OCI-LY1 (cell line): ENCODE measurements around the gene ARMCX5.

ENCODE experiments used
- H2AFZ ChIP-seq: fragments of 200-600 bp; sonication (generic), shearing (Covaris generic); 2 replicates; pipeline ENCODE4 v1.6.0; 2014; ENCODE audit warnings: antibody characterized with exemption, mild to moderate bottlenecking, low read length
- H3F3A ChIP-seq: fragments of 200-600 bp; sonication (generic), shearing (Covaris generic); 2 replicates; pipeline ENCODE4 v1.6.0; 2014; ENCODE audit warnings: mild to moderate bottlenecking, antibody characterized with exemption, low read length, moderate library complexity; ENCODE audit not compliant: insufficient read depth
- H3K27ac ChIP-seq: fragments of 200-600 bp; sonication (generic); 2 replicates; pipeline ENCODE4 v1.5.1; 2014; ENCODE audit warnings: low read length, mixed run types, mild to moderate bottlenecking, low read depth; ENCODE audit not compliant: poor library complexity, severe bottlenecking
- H3K27me3 ChIP-seq: fragments of 200-600 bp; sonication (generic); 2 replicates; pipeline ENCODE4 v1.6.0; 2014; ENCODE audit warnings: antibody characterized with exemption, mild to moderate bottlenecking, low read length, moderate library complexity; ENCODE audit not compliant: insufficient read depth
- H3K36me3 ChIP-seq: fragments of 200-600 bp; sonication (generic); 2 replicates; pipeline ENCODE4 v1.6.1; 2014; ENCODE audit warnings: mild to moderate bottlenecking, antibody characterized with exemption, low read length, moderate library complexity, mixed read lengths; ENCODE audit not compliant: insufficient read depth
- H3K4me1 ChIP-seq: fragments of 200-600 bp; sonication (generic); 2 replicates; pipeline ENCODE4 v1.5.1; 2014; ENCODE audit warnings: mild to moderate bottlenecking, low read length, moderate library complexity; ENCODE audit not compliant: insufficient read depth, severe bottlenecking
- H3K4me2 ChIP-seq: fragments of 200-600 bp; sonication (generic), shearing (Covaris generic); 2 replicates; pipeline ENCODE4 v1.6.1; 2014; ENCODE audit warnings: low read length
- H3K4me3 ChIP-seq: fragments of 200-600 bp; sonication (generic); 2 replicates; pipeline ENCODE4 v1.5.1; 2014; ENCODE audit warnings: low read length, low read depth, mild to moderate bottlenecking, mixed read lengths; ENCODE audit not compliant: poor library complexity, severe bottlenecking
- H3K79me2 ChIP-seq: fragments of 200-600 bp; shearing (Covaris generic); 2 replicates; pipeline ENCODE4 v1.6.1; 2016; ENCODE audit warnings: mixed run types, low read length, mixed read lengths; ENCODE audit not compliant: insufficient read depth
- H3K9ac ChIP-seq: fragments of 200-600 bp; sonication (generic), shearing (Covaris generic); 2 replicates; pipeline ENCODE4 v1.6.1; 2014; ENCODE audit warnings: mild to moderate bottlenecking, low read length, mixed read lengths
- H3K9me2 ChIP-seq: fragments of 200-600 bp; sonication (generic), shearing (Covaris generic); 2 replicates; pipeline ENCODE4 v1.6.1; 2014; ENCODE audit warnings: low read depth, mild to moderate bottlenecking, low read length, mixed read lengths
- H3K9me3 ChIP-seq: fragments of 200-600 bp; shearing (Covaris generic); 2 replicates; pipeline ENCODE4 v1.6.1; 2014; ENCODE audit warnings: low read length, mixed read lengths
- H4K20me1 ChIP-seq: fragments of 200-600 bp; sonication (generic), shearing (Covaris generic); 2 replicates; pipeline ENCODE4 v1.6.0; 2016; ENCODE audit warnings: mild to moderate bottlenecking, low read length; ENCODE audit not compliant: insufficient read depth
- CTCF ChIP-seq: fragments of 200-600 bp; sonication (generic), shearing (Covaris generic); IDR thresholded peaks from 2 replicates; pipeline ENCODE4 v1.5.1; 2017; ENCODE audit warnings: mild to moderate bottlenecking, antibody characterized with exemption, low read length, moderate library complexity, mixed read lengths
- EZH2 ChIP-seq: fragments of 200-600 bp; sonication (generic), shearing (Covaris generic); IDR thresholded peaks from 2 replicates; pipeline ENCODE4 v1.8.0; 2017; ENCODE audit warnings: borderline replicate concordance, mixed run types, mild to moderate bottlenecking, antibody characterized with exemption, low read length, moderate library complexity, mixed read lengths

The ARMCX5 gene

GRCh38 chrX:102580891-102581290, 18.4 kb upstream of the ARMCX5 start:
- no peak for TF ChIP-seq CTCF
- no peak for TF ChIP-seq EZH2
- no peak overlapping the region for H3K4me3 ChIP-seq
- no peaks in the 10 kb centered on the region for H3K79me2 ChIP-seq
- no peak overlapping the region for H3K4me2 ChIP-seq
- no peaks in the 10 kb centered on the region for H3K9me3 ChIP-seq
- H3K9me2 ChIP-seq: no peaks in the 10 kb centered on the region
- no peak overlapping the region for H3K9ac ChIP-seq
- H3K4me1 ChIP-seq: no peaks in the 10 kb centered on the region
- no peaks in the 10 kb centered on the region for H3K36me3 ChIP-seq
- H3K27me3 ChIP-seq: no peaks in the 10 kb centered on the region
- no peaks in the 10 kb centered on the region for H3F3A ChIP-seq
- H2AFZ ChIP-seq: no peak overlapping the region
- H4K20me1 ChIP-seq: no peaks in the 10 kb centered on the region
- no peak overlapping the region for H3K27ac ChIP-seq

- Histone ChIP-seq H3K36me3 (no peaks in the 10 kb centered on the region), H3K4me1 (peaks cover under 1% of the 10 kb centered on the region), H4K20me1 (no peaks in the 10 kb centered on the region), H3K4me3 (no peak overlapping the region), H3K9me2 (no peaks in the 10 kb centered on the region), H3K27me3 (no peaks in the 10 kb centered on the region), H3K4me2 (no peak overlapping the region), H3K9ac (no peak overlapping the region), H3K79me2 (no peaks in the 10 kb centered on the region), H3F3A (no peaks in the 10 kb centered on the region), H3K27ac (no peak overlapping the region), H3K9me3 (no peaks in the 10 kb centered on the region), H2AFZ (no peak overlapping the region)
- TF ChIP-seq EZH2 (no peak), CTCF (no peak)
These were observed 5.9 kb upstream of the ARMCX5 start for GRCh38 chrX:102593367-102593766.

- H3K4me3 ChIP-seq: peak overlapping the region; percentile 74
- no peak for TF ChIP-seq EZH2
- no peak for TF ChIP-seq CTCF
- no peaks in the 10 kb centered on the region for H3K79me2 ChIP-seq
- no peaks in the 10 kb centered on the region for H3F3A ChIP-seq
- H3K9me2 ChIP-seq: no peaks in the 10 kb centered on the region
- H3K36me3 ChIP-seq: peaks cover 10% of the 10 kb centered on the region
- peak overlapping the region; percentile 88 for H3K4me2 ChIP-seq
- no peaks in the 10 kb centered on the region for H3K27me3 ChIP-seq
- no peaks in the 10 kb centered on the region for H3K9me3 ChIP-seq
- peak overlapping the region; percentile 84 for H3K9ac ChIP-seq
- peak overlapping the region; percentile 49 for H3K27ac ChIP-seq
- no peaks in the 10 kb centered on the region for H4K20me1 ChIP-seq
- H3K4me1 ChIP-seq: peaks cover 16% of the 10 kb centered on the region
- H2AFZ ChIP-seq: no peak overlapping the region
These were observed 750 bp downstream of the ARMCX5 start for GRCh38 chrX:102599951-102600579.
